OCI-LY3 (cell line): ENCODE results near the gene LIME1.

Experiments
- EZH2phosphoT487 ChIP-seq: fragments of 200-600 bp; shearing (Covaris generic); IDR thresholded peaks from 2 replicates; pipeline ENCODE4 v1.6.1; 2018; ENCODE audit warnings: antibody characterized with exemption, mixed run types, low read depth
- TF ChIP-seq, protein P1 (sequence below): fragments of 200-600, 300-600 bp; sonication (generic); IDR thresholded peaks from 2 replicates; pipeline ENCODE4 v1.5.1; 2014; ENCODE audit warnings: antibody characterized with exemption, low read length, low read depth

DNA sequence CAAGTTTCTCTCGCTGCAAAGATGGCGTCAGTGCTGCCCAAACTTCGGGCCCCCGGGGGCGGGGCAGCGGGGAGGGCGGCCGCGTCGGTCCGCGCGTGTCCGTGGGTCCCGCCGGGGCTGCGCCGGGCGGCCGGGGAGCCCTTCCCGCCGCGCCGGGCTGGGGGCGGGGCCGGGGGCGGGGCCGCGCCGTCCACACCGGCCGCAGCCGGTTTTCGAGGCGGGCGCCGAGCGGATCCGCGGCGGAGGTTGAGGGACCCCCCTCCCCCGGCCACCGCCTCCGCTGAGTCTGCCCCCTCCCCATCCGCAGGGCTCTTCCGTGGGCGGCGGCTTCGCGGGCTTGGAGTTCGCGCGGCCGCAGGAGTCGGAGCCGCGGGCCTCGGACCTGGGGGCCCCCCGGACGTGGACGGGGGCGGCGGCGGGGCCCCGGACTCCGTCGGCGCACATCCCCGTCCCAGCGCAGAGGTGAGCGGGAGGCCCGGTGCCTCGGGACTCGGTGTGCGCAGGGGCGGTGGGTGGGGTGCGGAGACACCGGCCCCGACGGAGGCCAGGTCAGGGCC, 3.7 kb downstream of the LIME1 start:
- TF ChIP-seq, protein P1, sequence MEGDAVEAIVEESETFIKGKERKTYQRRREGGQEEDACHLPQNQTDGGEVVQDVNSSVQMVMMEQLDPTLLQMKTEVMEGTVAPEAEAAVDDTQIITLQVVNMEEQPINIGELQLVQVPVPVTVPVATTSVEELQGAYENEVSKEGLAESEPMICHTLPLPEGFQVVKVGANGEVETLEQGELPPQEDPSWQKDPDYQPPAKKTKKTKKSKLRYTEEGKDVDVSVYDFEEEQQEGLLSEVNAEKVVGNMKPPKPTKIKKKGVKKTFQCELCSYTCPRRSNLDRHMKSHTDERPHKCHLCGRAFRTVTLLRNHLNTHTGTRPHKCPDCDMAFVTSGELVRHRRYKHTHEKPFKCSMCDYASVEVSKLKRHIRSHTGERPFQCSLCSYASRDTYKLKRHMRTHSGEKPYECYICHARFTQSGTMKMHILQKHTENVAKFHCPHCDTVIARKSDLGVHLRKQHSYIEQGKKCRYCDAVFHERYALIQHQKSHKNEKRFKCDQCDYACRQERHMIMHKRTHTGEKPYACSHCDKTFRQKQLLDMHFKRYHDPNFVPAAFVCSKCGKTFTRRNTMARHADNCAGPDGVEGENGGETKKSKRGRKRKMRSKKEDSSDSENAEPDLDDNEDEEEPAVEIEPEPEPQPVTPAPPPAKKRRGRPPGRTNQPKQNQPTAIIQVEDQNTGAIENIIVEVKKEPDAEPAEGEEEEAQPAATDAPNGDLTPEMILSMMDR = no peak
- TF ChIP-seq EZH2phosphoT487 = no peak
